Ishikawa (cell line): ENCODE measurements around the gene ABAT.

Experiments used
- EP300 ChIP-seq: IDR thresholded peaks from 2 replicates; pipeline ENCODE4 v1.6.1; 2012; ENCODE audit warnings: borderline replicate concordance
- FOXM1 ChIP-seq: IDR thresholded peaks from 2 replicates; pipeline ENCODE4 v1.6.1; 2012; ENCODE audit warnings: low read depth, borderline replicate concordance
- TAF1 ChIP-seq: IDR thresholded peaks from 2 replicates; pipeline ENCODE4 v1.6.1; 2012; ENCODE audit warnings: low read depth, mild to moderate bottlenecking
- TCF12 ChIP-seq: IDR thresholded peaks from 2 replicates; pipeline ENCODE4 v1.6.1; 2012; ENCODE audit warnings: low read depth
- TF ChIP-seq, protein P1 (sequence below): IDR thresholded peaks from 2 replicates; pipeline ENCODE4 v1.6.1; 2012
- TF ChIP-seq, protein P2 (sequence below): IDR thresholded peaks from 2 replicates; pipeline ENCODE4 v1.6.1; 2012; ENCODE audit warnings: low read depth, mild to moderate bottlenecking
- TF ChIP-seq, protein P3 (sequence below): IDR thresholded peaks from 2 replicates; pipeline ENCODE4 v1.6.1; 2012

DNA sequence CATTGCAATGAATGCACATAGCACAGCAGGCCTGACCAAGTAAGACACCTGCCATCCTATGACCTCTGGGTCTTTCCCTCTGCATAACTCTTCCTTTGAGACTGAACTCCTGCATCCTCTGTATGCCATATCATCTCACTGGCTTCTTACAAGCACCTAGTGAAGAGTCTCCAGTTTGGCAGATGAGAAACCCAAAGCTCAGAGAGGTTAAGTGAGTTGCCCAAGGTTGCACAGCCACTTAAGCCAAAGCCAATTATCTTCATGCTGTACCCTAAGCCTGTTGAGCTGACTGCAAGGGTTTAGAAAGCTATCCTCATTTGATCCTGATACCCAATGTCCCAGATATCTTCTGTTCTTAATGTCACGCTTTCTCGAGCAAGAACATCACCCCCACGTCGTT lies 87.8 kb downstream of the ABAT start:
- TF ChIP-seq TAF1 (no peak), EP300 (no peak), TCF12 (no peak), FOXM1 (no peak)
- TF ChIP-seq, protein P1, sequence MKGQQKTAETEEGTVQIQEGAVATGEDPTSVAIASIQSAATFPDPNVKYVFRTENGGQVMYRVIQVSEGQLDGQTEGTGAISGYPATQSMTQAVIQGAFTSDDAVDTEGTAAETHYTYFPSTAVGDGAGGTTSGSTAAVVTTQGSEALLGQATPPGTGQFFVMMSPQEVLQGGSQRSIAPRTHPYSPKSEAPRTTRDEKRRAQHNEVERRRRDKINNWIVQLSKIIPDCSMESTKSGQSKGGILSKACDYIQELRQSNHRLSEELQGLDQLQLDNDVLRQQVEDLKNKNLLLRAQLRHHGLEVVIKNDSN: no peak
- TF ChIP-seq, protein P2, sequence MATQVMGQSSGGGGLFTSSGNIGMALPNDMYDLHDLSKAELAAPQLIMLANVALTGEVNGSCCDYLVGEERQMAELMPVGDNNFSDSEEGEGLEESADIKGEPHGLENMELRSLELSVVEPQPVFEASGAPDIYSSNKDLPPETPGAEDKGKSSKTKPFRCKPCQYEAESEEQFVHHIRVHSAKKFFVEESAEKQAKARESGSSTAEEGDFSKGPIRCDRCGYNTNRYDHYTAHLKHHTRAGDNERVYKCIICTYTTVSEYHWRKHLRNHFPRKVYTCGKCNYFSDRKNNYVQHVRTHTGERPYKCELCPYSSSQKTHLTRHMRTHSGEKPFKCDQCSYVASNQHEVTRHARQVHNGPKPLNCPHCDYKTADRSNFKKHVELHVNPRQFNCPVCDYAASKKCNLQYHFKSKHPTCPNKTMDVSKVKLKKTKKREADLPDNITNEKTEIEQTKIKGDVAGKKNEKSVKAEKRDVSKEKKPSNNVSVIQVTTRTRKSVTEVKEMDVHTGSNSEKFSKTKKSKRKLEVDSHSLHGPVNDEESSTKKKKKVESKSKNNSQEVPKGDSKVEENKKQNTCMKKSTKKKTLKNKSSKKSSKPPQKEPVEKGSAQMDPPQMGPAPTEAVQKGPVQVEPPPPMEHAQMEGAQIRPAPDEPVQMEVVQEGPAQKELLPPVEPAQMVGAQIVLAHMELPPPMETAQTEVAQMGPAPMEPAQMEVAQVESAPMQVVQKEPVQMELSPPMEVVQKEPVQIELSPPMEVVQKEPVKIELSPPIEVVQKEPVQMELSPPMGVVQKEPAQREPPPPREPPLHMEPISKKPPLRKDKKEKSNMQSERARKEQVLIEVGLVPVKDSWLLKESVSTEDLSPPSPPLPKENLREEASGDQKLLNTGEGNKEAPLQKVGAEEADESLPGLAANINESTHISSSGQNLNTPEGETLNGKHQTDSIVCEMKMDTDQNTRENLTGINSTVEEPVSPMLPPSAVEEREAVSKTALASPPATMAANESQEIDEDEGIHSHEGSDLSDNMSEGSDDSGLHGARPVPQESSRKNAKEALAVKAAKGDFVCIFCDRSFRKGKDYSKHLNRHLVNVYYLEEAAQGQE: no peak
- TF ChIP-seq, protein P3, sequence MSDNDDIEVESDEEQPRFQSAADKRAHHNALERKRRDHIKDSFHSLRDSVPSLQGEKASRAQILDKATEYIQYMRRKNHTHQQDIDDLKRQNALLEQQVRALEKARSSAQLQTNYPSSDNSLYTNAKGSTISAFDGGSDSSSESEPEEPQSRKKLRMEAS: no peak
